Measurements from ENCODE around the gene NLRP10. TPM values are rescaled to one million over a fixed set of nuclear protein-coding genes. Genes with fewer than 3 reads are reported as not detected.
A peak's percentile ranks its signal among the peaks of the same experiment; 100 is the strongest.

Gene NLRP10
- total RNA-seq, 1 experiment from 2014 or later: 0.46 TPM

- no peak for DNase-seq (ENCODE audit: low read depth)
These were observed 7.8 kb upstream of the NLRP10 start for GRCh38 chr11:7973011-7973410.

DNA sequence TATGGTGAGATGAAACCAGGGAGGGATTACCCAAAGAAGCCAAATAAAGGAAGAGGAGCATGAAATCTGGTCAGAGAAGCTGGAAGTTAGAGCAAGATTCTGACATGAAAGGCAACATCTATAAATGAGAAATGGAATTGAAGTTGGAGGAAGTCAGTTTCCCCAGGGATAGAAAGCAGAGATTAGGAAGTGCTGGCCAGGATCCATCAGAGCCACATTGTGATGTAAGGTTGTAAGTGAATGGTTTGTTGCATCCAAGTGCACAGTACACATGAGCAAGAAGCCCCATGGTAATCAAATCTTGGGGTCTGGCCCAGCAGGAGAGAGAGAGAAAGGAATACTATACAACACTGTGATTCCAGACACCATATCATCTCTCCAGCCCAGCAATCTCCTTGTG is 6.6 kb upstream of the NLRP10 start:
- no peak for DNase-seq (ENCODE audit: low read depth)

DNA sequence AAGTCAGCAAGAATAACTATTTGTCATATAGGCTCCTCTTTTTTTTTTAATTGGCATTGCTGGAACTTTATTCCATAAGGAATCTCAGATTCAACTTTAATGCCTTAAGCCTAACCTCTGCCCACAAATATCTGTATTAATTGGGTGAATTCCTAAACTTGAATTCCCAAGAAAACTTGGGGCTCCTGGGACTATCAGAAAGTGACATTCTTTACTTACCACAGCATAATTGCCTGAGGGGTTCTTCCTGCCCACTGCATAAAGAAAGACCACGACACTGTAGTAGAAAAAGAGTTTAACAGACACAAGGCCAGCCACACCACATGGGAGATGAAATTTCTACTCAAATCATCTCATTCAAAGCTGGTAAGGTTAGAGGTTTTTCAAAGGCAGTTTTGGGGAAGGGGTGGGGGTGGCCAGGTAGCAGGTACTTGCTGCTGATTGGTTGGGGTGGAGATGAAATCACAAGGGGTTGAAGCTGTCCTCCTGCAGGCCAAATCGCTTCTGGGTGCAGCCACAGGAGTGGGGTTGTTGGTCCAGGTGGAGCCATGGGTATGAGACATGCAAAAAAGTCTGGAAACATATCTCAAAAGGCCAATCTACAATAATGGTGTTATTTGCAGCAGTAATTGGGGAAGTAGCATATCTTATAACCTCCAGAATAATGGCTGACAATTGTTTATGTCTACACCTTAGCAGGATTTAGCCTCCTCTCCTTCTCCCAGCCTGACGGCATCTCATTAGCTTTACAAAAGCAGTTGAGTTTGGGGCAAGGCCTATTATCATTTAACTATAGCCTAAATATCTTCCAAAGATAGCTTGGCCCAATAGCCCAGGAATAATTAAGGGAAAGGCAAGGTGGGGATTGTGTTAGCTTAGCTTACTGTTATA is 4.8 kb upstream of the NLRP10 start:
- no peak for DNase-seq (ENCODE audit: low read depth)

GRCh38 chr11:7968686-7969085 is 3.4 kb upstream of the NLRP10 start:
- DNase-seq (ENCODE audit: low read depth): no peak

DNA sequence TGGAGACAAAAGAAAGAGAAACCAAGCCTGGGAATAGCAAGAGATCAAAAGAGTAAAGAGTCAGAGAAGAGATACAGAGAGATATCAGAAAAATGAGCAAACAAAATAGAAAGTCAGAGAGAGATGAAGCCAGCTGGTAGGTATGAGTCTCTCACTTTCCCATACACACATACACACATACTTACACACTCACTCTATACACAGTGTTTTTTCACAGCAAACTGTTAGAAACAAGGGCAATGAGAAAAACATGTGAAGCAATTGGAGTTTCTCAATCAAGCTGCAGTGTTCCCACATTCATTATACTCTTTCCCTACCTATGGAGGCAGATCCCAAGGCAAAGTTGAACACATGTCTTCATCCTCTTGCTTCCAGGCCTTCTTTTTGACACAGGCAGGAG is 2.6 kb upstream of the NLRP10 start:
- no peak for DNase-seq (ENCODE audit: low read depth)

DNA sequence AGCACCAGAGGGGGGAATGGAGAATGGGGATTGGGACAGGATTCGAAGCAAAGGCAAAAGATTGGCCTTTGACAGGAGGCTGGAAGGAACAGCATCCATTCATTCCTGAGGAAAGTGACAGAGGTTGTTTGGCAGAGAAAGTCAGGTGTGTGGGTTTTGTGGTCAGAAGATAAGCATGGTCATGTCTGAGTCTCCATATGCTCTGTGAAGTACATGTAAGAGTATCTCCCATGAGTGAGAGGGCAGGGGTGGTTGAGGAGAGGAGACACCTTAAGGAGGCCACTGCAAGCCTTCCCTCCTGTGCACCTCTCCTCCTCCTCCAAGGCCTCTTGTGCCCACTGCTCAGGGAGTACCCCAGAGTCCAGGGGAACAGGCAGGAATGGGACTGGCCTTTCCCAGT is 1.9 kb upstream of the NLRP10 start:
- DNase-seq (ENCODE audit: low read depth): peak; percentile 6

DNA sequence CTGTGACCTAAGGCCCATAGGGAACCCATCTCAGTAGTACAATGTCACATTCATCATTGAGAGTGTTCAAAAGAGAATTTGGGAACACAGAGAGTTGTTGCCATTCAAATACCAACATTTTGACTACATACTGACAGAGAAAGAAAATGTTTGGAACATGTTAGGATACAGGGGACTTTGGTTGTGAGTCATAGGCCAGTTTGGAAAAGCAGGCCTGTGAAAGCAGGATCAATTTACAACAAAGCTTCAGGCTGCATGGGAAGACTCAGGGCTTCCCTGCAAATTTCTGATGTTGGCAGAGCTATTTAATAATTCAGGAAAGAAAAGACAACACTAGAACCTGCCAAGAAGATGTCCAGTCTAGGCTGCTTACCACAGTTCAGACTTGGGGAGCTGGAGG is 374 bp downstream of the NLRP10 start:
- DNase-seq (ENCODE audit: low read depth): peak; percentile 27

GRCh38 chr11:7964261-7964660 is 986 bp downstream of the NLRP10 start:
- DNase-seq (ENCODE audit: low read depth): no peak

- no peak for DNase-seq (ENCODE audit: low read depth)
These were observed 10.1 kb downstream of the NLRP10 start for GRCh38 chr11:7955191-7955590.

- DNase-seq (ENCODE audit: low read depth): no peak
These were observed 15.3 kb downstream of the NLRP10 start for GRCh38 chr11:7949934-7950333.

DNA sequence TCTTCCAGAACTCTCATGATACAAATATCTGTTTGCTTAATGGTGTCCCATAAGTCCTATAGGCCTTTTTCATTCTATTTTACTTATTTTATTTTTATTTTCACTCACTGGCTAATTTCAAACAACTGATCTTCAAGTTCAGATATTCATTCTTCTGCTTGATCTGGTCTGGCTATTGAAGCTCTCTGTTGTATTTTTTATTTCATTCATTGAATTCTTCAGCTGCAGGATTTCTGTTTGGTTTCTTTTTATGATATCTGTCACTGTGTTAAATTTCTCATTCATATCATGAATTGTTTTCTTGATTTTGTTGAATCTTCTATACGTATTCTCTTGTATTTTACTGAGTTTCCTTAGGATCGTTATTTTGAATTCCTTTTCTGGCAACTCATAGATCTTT is 21.1 kb downstream of the NLRP10 start:
- DNase-seq (ENCODE audit: low read depth): no peak

GRCh38 chr11:7941608-7942007 is 23.6 kb downstream of the NLRP10 start, which contains the start of gene OR10A3:
OR10A3 (minus strand) TSS chr11:7941708; CDS start chr11:7939520, 2,188 bp downstream.
- no peak for DNase-seq (ENCODE audit: low read depth)

GRCh38 chr11:7941146-7941545 is 24.1 kb downstream of the NLRP10 start:
- no peak for DNase-seq (ENCODE audit: low read depth)

GRCh38 chr11:7936615-7937014 is 28.6 kb downstream of the NLRP10 start:
- DNase-seq (ENCODE audit: low read depth): peak; percentile 4

DNA sequence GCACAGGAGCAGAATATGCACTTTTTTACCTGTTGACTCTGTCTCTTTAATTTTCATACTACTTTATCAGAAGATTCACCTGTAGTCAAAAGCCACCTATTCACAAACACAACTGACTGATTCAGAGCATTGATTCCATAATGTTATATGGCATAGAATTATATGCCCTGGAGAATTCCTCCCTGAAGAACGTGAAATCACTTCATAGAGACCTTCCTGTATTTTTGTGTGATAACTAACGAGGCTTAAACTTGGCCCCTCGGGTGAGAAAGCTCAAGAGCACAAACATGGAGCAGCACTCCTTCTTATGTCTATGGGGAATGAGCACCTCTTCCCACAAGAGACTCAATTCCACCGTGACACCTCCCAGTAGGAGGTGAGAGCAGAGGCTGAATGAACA is 34.1 kb downstream of the NLRP10 start, which contains the start of gene OR10A6:
Gene OR10A6 (minus strand): TSS at position 101 of the 400 bp plus-strand sequence. CDS start 2,606 bp downstream, outside the sequence.
- DNase-seq (ENCODE audit: low read depth): no peak

GRCh38 chr11:7927635-7928034 is 37.6 kb downstream of the NLRP10 start:
- DNase-seq (ENCODE audit: low read depth): peak; percentile 19

- no peak for DNase-seq (ENCODE audit: low read depth)
These were observed 40.7 kb downstream of the NLRP10 start for GRCh38 chr11:7924536-7924935.

- no peak for DNase-seq (ENCODE audit: low read depth)
These were observed 47.1 kb downstream of the NLRP10 start for GRCh38 chr11:7918141-7918540.

Other genes with a start within 250 kb of the NLRP10 start
- not detected in 2 replicates for gene OR5P2, start 168.5 kb downstream of the NLRP10 start, total RNA-seq (2014; rRNA removed; shearing (Covaris generic))
- gene OR5P3, start 134.6 kb downstream of the NLRP10 start, total RNA-seq (2014; rRNA removed; shearing (Covaris generic)): not detected in 2 replicates
- gene OR10A6, start 34.2 kb downstream of the NLRP10 start, total RNA-seq (2014; rRNA removed; shearing (Covaris generic)): not detected in 2 replicates
- gene OR10A3, start 23.7 kb downstream of the NLRP10 start, total RNA-seq (2014; rRNA removed; shearing (Covaris generic)): not detected in 2 replicates
- gene EIF3F, start 21.9 kb upstream of the NLRP10 start, total RNA-seq (2014; rRNA removed; shearing (Covaris generic)): 197 and 243 TPM in 2 replicates
- gene TUB, start 115.8 kb upstream of the NLRP10 start, total RNA-seq (2014; rRNA removed; shearing (Covaris generic)): 1.2 and 2.1 TPM in 2 replicates
- gene RIC3, start 203.6 kb upstream of the NLRP10 start, total RNA-seq (2014; rRNA removed; shearing (Covaris generic)): 2.4 and 7.3 TPM in 2 replicates